Astrocyte (in vitro differentiated cells and primary cell): ENCODE measurements around the gene SEMG2.

Source experiments
- CTCF ChIP-seq: IDR thresholded peaks from 2 replicates; pipeline ENCODE4 v1.5.1; 2011; ENCODE audit warnings: low read depth, mild to moderate bottlenecking, inconsistent platforms, low read length, moderate library complexity; ENCODE audit not compliant: insufficient read depth
- EZH2 ChIP-seq: IDR thresholded peaks from 2 replicates; pipeline ENCODE4 v1.6.1; 2012; ENCODE audit warnings: mild to moderate bottlenecking, low read length, inconsistent platforms; ENCODE audit not compliant: insufficient read depth

- TF ChIP-seq CTCF (no peak), EZH2 (no peak)
Measured at GRCh38 chr20:45258259-45258658, 37.1 kb downstream of the SEMG2 start.
